GM21737 (cell line): ENCODE measurements around the gene GMPR2.
A peak's percentile ranks its signal among the peaks of the same experiment; 100 is the strongest.
"Not testable (repeated sequence)": the region's sequence is repeated elsewhere in the genome, so short reads cannot be mapped to it uniquely, and the experiment has no call there.

Source experiments
- ATAC-seq: cut with Tn5 transposase; IDR thresholded peaks from one replicate; pipeline ENCODE4 v1.9.1; 2021; ENCODE audit warnings: mild to moderate bottlenecking, moderate library complexity; ENCODE audit not compliant: unreplicated experiment

The GMPR2 gene

GRCh38 chr14:24226473-24226872 lies 6.3 kb upstream of the GMPR2 start:
- ATAC-seq, result no peak

DNA sequence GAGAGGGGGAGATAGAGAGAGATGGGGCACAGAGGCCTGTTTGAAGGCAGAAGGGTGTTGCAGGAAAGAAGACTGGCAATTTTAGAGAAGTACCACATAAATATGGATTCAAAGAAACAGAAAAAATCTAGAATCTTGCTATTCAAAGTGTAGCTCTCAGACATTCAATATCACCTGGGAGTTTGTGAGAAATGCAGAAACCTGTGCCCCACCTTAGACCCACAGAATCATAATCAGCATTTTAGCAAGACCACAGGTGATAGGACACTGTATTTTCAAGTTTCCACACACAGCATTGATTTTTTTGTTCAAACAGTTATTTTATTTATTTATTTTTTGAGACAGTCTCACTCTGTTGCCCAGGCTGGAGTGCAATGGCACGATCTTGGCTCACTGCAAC lies 3.8 kb upstream of the GMPR2 start:
- ATAC-seq, result no peak

GRCh38 chr14:24231263-24232120 lies 1.2 kb upstream of the GMPR2 start:
- ATAC-seq, result peak; percentile 17

DNA sequence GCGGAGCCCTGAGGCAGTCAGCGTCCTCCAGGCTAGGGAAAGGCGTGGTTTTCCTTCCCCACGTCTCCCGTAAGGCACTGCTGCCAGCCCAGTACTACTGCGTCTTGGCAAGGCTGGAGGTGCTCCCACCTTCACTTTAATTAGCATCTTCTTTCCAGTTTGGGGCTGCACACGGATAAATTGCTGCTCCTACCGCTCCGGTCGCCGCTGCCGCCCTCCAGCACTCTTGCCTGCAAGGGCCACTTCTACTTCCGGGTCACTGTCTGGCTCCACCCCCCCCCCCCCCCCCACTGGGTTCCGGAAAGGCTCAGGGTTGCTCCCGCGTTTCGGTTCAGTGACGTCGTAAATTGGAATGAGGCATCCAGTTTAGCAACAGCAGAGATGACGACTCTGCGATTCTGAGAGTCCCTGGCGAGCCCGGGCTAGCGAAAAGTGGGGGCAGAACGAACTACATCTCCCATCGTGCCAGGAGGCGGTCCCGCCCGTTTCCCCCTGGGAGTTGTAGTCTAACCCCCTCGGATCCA lies 546 bp upstream of the GMPR2 start, which contains the start of gene NEDD8:
Gene NEDD8 (minus strand): TSS at position 247 of the 524 bp plus-strand sequence. CDS start 100 bp downstream, at position 147.
- ATAC-seq, result peak; percentile 70

DNA sequence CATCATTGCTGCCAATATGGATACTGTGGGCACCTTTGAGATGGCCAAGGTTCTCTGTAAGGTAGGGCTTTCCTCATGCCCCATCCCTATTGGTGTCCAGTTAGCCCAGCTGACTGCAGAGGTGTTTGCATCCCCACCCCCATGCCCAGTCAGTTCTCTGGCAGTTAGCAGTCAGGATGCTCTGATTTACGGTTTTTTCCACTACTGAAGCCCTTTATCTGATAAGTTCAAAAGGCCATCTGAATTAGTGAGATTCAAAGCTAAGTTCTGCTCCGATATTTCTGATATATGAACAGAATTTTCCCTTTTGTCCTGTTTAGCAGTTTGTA lies 773 bp downstream of the GMPR2 start:
- ATAC-seq, result no peak

DNA sequence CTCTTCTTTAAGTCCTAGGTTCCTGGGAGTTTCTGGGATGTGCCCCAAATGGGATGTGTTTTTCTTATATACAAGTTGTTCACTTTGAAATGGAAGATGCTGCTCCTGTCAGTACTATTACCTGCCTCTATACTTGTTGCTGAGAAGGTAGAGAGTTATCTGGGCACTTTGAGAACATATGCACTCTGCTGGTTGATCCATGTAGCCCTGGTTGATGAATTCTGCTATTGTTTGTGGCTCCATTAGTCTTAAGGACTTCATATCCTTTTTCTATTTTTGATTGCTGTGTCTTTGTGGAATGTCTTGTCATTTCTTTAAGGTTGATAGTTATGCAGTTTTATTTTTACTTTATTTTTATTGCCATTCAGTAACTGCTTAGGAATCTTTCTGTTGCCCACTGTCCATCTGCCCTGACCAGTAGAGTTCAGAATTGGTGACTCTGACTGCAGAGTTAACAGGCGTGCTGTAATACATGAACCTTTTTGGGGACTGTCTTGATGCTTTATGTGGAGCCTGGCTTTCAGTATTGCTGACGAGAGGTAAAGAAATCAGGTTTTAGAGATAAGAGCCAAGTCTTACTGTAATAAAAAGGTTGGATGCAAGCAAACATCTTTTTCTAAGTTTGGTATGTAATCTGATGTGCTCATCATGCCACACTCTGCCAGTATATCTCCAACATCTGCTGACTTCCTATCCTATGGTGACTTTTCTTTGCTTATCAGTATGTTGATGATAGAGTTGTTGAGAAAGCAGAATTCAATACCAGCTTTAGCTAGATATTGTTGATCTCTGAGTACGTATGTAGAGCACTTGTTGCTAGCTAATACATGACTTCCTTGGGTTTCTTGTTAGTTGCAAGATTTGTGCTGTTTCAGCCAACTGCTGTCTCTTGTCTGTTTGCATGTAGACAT lies 1.6 kb downstream of the GMPR2 start:
- ATAC-seq, result no peak

GRCh38 chr14:24235804-24236688 lies 3.3 kb downstream of the GMPR2 start:
- ATAC-seq, result no peak

- ATAC-seq, result no peak
Observed at GRCh38 chr14:24236689-24237462, 4.1 kb downstream of the GMPR2 start.

DNA sequence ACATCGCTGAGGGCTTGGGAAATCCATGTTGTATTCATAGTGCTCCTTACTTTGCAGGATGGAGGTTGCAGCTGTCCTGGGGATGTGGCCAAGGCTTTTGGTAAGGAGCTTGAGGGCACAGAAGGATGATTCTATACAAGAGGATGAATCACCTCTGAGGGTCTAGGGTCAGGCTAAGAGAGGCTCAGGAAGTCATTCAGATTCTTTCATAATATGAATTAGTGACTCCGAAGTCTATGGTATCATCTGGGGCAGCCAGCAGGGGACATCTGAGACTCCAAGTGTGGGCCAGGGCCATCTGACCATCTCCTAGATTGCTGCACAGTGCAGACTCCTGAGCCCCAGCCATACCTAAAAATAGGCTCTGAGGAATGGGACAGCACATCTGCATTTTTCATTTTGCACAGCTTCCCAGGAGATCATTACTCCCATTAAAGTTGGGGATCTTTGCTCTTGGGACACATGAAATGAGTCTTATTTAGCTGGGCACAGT lies 4.8 kb downstream of the GMPR2 start:
- no peak for ATAC-seq

DNA sequence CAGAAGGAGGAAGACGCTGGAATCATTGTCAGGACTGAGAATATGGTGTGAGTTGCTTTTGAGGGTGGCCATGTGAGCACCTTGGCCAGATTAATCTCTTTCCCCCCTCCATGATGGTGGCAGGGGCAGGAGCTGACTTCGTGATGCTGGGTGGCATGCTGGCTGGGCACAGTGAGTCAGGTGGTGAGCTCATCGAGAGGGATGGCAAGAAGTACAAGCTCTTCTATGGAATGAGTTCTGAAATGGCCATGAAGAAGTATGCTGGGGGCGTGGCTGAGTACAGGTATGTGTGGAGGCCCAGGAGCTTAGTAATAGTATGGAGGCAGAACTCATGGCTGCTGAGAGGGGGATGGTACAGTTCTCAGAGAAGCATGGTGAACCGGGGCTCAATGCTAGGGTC lies 5.4 kb downstream of the GMPR2 start:
- ATAC-seq, result no peak

- ATAC-seq, result no peak
Observed at GRCh38 chr14:24238527-24239037, 5.9 kb downstream of the GMPR2 start.

- no peak for ATAC-seq
Observed at GRCh38 chr14:24240110-24240918, 7.6 kb downstream of the GMPR2 start.

DNA sequence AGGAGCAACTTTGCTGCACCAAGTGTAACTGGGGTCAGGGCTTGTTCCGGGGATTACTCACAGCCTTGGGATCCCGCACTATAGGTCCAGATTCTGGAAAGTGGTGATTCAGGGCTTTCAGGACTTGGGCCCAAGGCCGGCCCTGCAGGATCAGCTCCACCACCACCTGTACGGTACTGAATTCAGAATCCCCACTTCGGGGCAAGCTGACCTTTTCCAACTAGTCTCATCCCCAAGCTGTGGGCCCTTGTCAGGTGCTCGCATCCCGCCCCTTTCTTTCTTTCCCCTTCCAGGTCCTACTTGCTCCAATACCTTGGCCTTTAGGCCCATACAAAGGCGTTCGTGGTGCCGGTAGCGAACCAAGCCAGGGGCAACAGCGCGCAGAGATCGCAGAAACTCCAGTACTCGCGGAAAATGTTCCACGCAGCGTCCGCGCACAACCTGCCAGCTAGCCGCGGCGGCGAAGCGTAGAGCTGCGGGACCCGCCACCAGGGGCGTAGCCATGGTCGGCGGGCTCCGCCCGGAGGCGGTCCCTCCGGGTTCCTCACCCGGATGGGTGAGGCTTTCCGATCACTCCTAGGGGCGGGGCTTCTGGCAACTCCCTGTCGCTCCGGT lies 9.2 kb downstream of the GMPR2 start:
- ATAC-seq, result peak; percentile 77

GRCh38 chr14:24243336-24243836 lies 10.7 kb downstream of the GMPR2 start:
- no peak for ATAC-seq

DNA sequence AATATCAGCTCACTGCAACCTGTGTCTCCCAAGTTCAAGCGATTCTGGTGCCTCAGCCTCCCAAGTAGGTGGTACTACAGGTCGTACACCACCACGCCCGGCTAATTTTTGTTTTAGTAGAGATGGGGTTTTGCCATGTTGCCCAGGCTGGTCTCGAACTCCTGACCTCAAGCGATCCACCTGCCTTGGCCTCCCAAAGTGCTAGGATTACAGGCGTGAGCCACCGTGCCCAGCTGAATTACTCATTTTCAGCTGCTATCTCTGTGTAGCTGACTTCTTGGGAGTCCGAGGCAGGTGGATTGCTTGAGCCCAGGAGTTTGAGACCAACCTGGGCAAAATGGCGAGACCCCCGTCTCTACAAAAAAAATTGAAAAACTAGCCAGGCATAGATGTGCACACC lies 12.6 kb downstream of the GMPR2 start:
- not testable (repeated sequence) for ATAC-seq

- no peak for ATAC-seq
Observed at GRCh38 chr14:24246765-24247212, 14.1 kb downstream of the GMPR2 start.

DNA sequence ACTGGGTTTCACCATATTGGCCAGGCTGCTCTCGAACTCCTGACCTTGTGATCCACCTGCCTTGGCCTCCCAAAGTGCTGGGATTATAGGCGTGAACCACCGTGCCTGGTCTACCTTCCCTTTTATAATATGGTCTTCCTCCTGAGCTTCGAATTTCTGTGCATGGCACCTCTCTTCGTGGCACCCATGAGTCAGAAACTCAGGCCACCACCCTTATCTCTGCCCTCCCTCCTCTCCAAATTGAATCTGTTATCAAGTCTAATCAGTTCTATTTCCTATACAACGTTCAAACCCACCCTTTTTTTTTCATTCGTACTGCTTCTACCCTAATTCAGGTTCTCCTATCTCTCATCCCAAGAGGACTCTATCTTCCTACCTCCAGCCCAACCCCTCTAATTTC lies 14.7 kb downstream of the GMPR2 start:
- ATAC-seq, result no peak
